Hematopoietic multipotent progenitor cell treated with erythropoietin and hydrocortisone succinate and interleukin-3 and kit ligand, for 17 days (in vitro differentiated cells): ENCODE results near the gene USP17L10.
"Not testable (repeated sequence)": the region's sequence is repeated elsewhere in the genome, so short reads cannot be mapped to it uniquely, and the experiment has no call there.

Experiments used
- DNase-seq: peaks from one replicate; pipeline ENCODE4 v3.0.0-alpha.2; 2015; ENCODE audit warnings: low spot score

The USP17L10 gene

GRCh38 chr4:9210357-9210756 lies at the start of gene USP17L10:
TSS of gene USP17L10 (plus strand) at chr4:9210657. CDS start at chr4:9210657, 0 bp downstream.
- DNase-seq, result not testable (repeated sequence)

- DNase-seq, result not testable (repeated sequence)
Measured at GRCh38 chr4:9165990-9166389, 44.5 kb upstream of the USP17L10 start.

GRCh38 chr4:9169791-9170459 lies 40.5 kb upstream of the USP17L10 start, which contains the start of gene FAM90A26:
TSS of gene FAM90A26 (plus strand) at chr4:9170409. CDS start at chr4:9173173, 2,764 bp downstream.
- not testable (repeated sequence) for DNase-seq

DNA sequence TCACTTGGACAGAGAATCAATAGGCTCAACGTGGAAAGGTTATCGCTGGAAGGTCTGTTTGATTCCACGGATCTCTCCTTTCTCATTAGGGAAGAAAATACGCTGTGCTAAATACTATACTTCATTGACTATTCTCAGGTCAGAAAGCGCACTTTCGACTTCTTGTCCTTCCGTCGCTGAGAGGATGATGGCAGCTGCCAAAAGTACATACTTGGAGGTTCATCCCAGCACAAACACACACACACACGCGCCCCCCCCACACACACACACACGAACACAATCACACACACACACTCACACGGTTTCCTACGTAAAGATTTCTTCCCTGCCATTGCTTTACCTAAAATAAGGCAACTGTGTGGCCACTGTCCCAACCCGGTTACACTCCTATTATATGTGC lies 4.2 kb downstream of the USP17L10 start:
- not testable (repeated sequence) for DNase-seq

GRCh38 chr4:9215105-9215504 lies 4.6 kb downstream of the USP17L10 start, which contains the start of gene USP17L11:
TSS of gene USP17L11 (plus strand) at chr4:9215405. CDS start at chr4:9215405, 0 bp downstream.
- DNase-seq, result not testable (repeated sequence)

DNA sequence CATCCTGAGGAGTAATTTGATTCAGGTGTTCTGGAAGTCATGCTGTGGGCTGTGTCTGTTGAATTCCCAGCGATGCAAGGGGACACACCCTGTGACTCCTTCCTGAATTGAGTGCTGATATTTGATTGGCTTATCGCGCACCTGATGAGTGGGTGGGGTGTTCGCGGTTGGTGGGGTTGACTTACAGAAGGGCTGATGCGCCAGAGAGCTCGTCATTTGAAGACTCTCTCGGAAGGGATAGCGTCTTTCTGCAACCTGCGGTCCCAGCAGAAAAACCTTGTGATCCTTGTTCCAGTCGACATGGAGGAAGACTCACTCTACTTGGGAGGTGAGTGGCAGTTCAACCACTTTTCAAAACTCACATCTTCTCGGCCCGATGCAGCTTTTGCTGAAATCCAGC lies 9.4 kb downstream of the USP17L10 start, which contains the start of gene USP17L12:
Gene USP17L12, plus strand, starts transcription at position 301 of the 400 bp plus-strand sequence. Its CDS starts 0 bp downstream, at position 301.
- not testable (repeated sequence) for DNase-seq

DNA sequence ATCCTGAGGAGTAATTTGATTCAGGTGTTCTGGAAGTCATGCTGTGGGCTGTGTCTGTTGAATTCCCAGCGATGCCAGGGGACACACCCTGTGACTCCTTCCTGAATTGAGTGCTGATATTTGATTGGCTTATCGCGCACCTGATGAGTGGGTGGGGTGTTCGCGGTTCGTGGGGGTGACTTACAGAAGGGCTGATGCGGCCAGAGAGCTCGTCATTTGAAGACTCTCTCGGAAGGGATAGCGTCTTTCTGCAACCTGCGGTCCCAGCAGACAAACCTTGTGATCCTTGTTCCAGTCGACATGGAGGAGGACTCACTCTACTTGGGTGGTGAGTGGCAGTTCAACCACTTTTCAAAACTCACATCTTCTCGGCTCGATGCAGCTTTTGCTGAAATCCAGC lies 14.1 kb downstream of the USP17L10 start, which contains the start of gene USP17L13:
Gene USP17L13, plus strand, starts transcription at position 301 of the 400 bp plus-strand sequence. Its CDS starts 0 bp downstream, at position 301.
- DNase-seq, result not testable (repeated sequence)

DNA sequence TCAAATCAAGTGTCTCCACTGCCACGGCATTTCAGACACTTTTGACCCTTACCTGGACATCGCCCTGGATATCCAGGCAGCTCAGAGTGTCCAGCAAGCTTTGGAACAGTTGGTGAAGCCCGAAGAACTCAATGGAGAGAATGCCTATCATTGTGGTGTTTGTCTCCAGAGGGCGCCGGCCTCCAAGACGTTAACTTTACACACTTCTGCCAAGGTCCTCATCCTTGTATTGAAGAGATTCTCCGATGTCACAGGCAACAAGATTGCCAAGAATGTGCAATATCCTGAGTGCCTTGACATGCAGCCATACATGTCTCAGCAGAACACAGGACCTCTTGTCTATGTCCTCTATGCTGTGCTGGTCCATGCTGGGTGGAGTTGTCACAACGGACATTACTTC lies 19.8 kb downstream of the USP17L10 start:
- not testable (repeated sequence) for DNase-seq

DNA sequence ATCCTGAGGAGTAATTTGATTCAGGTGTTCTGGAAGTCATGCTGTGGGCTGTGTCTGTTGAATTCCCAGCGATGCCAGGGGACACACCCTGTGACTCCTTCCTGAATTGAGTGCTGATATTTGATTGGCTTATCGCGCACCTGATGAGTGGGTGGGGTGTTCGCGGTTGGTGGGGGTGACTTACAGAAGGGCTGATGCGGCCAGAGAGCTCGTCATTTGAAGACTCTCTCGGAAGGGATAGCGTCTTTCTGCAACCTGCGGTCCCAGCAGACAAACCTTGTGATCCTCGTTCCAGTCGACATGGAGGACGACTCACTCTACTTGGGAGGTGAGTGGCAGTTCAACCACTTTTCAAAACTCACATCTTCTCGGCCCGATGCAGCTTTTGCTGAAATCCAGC lies 23.6 kb downstream of the USP17L10 start, which contains the start of gene USP17L15:
Gene USP17L15, plus strand, starts transcription at position 301 of the 400 bp plus-strand sequence. Its CDS starts 0 bp downstream, at position 301.
- DNase-seq, result not testable (repeated sequence)

DNA sequence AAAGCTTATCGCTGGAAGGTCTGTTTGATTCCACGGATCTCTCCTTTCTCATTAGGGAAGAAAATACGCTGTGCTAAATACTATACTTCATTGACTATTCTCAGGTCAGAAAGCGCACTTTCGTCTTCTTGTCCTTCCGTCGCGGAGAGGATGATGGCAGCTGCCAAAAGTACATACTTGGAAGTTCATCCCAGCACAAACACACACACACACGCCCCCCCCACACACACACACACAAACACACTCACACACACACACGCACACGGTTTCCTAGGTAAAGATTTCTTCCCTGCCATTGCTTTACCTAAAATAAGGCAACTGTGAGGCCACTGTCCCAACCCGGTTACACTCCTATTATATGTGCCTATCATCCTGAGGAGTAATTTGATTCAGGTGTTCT lies 28.0 kb downstream of the USP17L10 start:
- not testable (repeated sequence) for DNase-seq

DNA sequence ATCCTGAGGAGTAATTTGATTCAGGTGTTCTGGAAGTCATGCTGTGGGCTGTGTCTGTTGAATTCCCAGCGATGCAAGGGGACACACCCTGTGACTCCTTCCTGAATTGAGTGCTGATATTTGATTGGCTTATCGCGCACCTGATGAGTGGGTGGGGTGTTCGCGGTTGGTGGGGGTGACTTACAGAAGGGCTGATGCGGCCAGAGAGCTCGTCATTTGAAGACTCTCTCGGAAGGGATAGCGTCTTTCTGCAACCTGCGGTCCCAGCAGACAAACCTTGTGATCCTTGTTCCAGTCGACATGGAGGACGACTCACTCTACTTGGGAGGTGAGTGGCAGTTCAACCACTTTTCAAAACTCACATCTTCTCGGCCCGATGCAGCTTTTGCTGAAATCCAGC lies 33.1 kb downstream of the USP17L10 start, which contains the start of gene USP17L17:
Gene USP17L17, plus strand, starts transcription at position 301 of the 400 bp plus-strand sequence. Its CDS starts 0 bp downstream, at position 301.
- not testable (repeated sequence) for DNase-seq

DNA sequence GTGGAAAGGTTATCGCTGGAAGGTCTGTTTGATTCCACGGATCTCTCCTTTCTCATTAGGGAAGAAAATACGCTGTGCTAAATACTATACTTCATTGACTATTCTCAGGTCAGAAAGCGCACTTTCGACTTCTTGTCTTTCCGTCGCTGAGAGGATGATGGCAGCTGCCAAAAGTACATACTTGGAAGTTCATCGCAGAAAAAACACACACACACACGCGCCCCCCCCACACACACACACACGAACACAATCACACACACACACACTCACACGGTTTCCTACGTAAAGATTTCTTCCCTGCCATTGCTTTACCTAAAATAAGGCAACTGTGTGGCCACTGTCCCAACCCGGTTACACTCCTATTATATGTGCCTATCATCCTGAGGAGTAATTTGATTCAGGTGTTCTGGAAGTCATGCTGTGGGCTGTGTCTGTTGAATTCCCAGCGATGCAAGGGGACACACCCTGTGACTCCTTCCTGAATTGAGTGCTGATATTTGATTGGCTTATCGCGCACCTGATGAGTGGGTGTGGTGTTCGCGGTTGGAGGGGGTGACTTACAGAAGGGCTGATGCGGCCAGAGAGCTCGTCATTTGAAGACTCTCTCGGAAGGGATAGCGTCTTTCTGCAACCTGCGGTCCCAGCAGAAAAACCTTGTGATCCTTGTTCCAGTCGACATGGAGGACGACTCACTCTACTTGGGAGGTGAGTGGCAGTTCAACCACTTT lies 37.7 kb downstream of the USP17L10 start, which contains the start of gene USP17L18:
Gene USP17L18, plus strand, starts transcription at position 678 of the 728 bp plus-strand sequence. Its CDS starts 0 bp downstream, at position 678.
- not testable (repeated sequence) for DNase-seq

DNA sequence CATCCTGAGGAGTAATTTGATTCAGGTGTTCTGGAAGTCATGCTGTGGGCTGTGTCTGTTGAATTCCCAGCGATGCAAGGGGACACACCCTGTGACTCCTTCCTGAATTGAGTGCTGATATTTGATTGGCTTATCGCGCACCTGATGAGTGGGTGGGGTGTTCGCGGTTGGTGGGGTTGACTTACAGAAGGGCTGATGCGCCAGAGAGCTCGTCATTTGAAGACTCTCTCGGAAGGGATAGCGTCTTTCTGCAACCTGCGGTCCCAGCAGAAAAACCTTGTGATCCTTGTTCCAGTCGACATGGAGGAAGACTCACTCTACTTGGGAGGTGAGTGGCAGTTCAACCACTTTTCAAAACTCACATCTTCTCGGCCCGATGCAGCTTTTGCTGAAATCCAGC lies 42.6 kb downstream of the USP17L10 start, which contains the start of gene USP17L19:
Gene USP17L19, plus strand, starts transcription at position 301 of the 400 bp plus-strand sequence. Its CDS starts 0 bp downstream, at position 301.
- DNase-seq, result not testable (repeated sequence)

GRCh38 chr4:9257824-9258223 lies 47.4 kb downstream of the USP17L10 start, which contains the start of gene USP17L20:
TSS of gene USP17L20 (plus strand) at chr4:9258124. CDS start at chr4:9258124, 0 bp downstream.
- DNase-seq, result not testable (repeated sequence)
